ENCODE results near the gene ZG16B.

The ZG16B gene

GRCh38 chr16:2852731-2853507, 22.8 kb downstream of the ZG16B start:
- H3K4me3 ChIP-seq (ENCODE audit: low read length): no peak overlapping the region
- H3K4me1 ChIP-seq (ENCODE audit: low read length): no peaks in the 10 kb centered on the region
- no peak overlapping the region for H2AFZ ChIP-seq (ENCODE audit: low read depth, low read length)
- TF ChIP-seq CTCF (IDR thresholded peaks at IDR 0.05; ENCODE audit: low read depth, low read length) (no peak), EZH2phosphoT487 (IDR thresholded peaks at IDR 0.05; ENCODE audit: low read depth) (no peak)
- no peak overlapping the region for H3K4me2 ChIP-seq (ENCODE audit: low read length)
- no peaks in the 10 kb centered on the region for H4K20me1 ChIP-seq (ENCODE audit: insufficient read depth, low read length)
- no peak overlapping the region for H3K27ac ChIP-seq (ENCODE audit: low read length)
- H3K9ac ChIP-seq (ENCODE audit: low read length): no peak overlapping the region
- H3K27me3 ChIP-seq (ENCODE audit: low read depth, low read length): no peaks in the 10 kb centered on the region; the same call in 1 of the 2 replicates
- no peaks in the 10 kb centered on the region for H3K36me3 ChIP-seq (replicated peaks; ENCODE audit: low read depth, low read length)
- peaks cover 6% of the 10 kb centered on the region; the same call in 1 of the 2 replicates for H3K9me3 ChIP-seq (ENCODE audit: insufficient read depth, low read length)
- no peaks in the 10 kb centered on the region for H3K79me2 ChIP-seq (ENCODE audit: low read length)

GRCh38 chr16:2853531-2854073, 23.5 kb downstream of the ZG16B start:
- no peak for TF ChIP-seq EZH2phosphoT487 (IDR thresholded peaks at IDR 0.05; ENCODE audit: low read depth)
- no peak overlapping the region for H2AFZ ChIP-seq (ENCODE audit: low read depth, low read length)
- H4K20me1 ChIP-seq (ENCODE audit: insufficient read depth, low read length): no peaks in the 10 kb centered on the region
- no peak overlapping the region for H3K27ac ChIP-seq (ENCODE audit: low read length)
- peaks cover 6% of the 10 kb centered on the region; the same call in 1 of the 2 replicates for H3K9me3 ChIP-seq (ENCODE audit: insufficient read depth, low read length)
- H3K36me3 ChIP-seq (replicated peaks; ENCODE audit: low read depth, low read length): no peaks in the 10 kb centered on the region
- no peak overlapping the region for H3K9ac ChIP-seq (ENCODE audit: low read length)
- no peaks in the 10 kb centered on the region; the same call in 1 of the 2 replicates for H3K27me3 ChIP-seq (ENCODE audit: low read depth, low read length)
- no peak overlapping the region for H3K4me2 ChIP-seq (ENCODE audit: low read length)
- no peak overlapping the region for H3K4me3 ChIP-seq (ENCODE audit: low read length)
- H3K79me2 ChIP-seq (ENCODE audit: low read length): no peaks in the 10 kb centered on the region
- no peaks in the 10 kb centered on the region for H3K4me1 ChIP-seq (ENCODE audit: low read length)

- TF ChIP-seq CTCF (IDR thresholded peaks at IDR 0.05; ENCODE audit: low read depth, low read length) (peak; percentile 60), EZH2phosphoT487 (IDR thresholded peaks at IDR 0.05; ENCODE audit: low read depth) (no peak)
- no peaks in the 10 kb centered on the region for H3K27me3 ChIP-seq (ENCODE audit: low read depth, low read length)
- no peaks in the 10 kb centered on the region for H3K4me1 ChIP-seq (ENCODE audit: low read length)
Observed at GRCh38 chr16:2854700-2855309, 24.7 kb downstream of the ZG16B start.

GRCh38 chr16:2855536-2855935, 25.4 kb downstream of the ZG16B start:
- H3K79me2 ChIP-seq (ENCODE audit: low read length): no peaks in the 10 kb centered on the region
- H2AFZ ChIP-seq (ENCODE audit: low read depth, low read length): no peak overlapping the region
- no peak overlapping the region for H3K27ac ChIP-seq (ENCODE audit: low read length)
- H3K4me3 ChIP-seq (ENCODE audit: low read length): no peak overlapping the region
- TF ChIP-seq EZH2phosphoT487 (IDR thresholded peaks at IDR 0.05; ENCODE audit: low read depth) (no peak), CTCF (IDR thresholded peaks at IDR 0.05; ENCODE audit: low read depth, low read length) (no peak)
- H3K9ac ChIP-seq (ENCODE audit: low read length): no peak overlapping the region
- H3K27me3 ChIP-seq (ENCODE audit: low read depth, low read length): no peaks in the 10 kb centered on the region
- H3K4me2 ChIP-seq (ENCODE audit: low read length): no peak overlapping the region
- H3K4me1 ChIP-seq (ENCODE audit: low read length): no peaks in the 10 kb centered on the region
- no peaks in the 10 kb centered on the region for H3K36me3 ChIP-seq (replicated peaks; ENCODE audit: low read depth, low read length)
- no peaks in the 10 kb centered on the region for H4K20me1 ChIP-seq (ENCODE audit: insufficient read depth, low read length)
- H3K9me3 ChIP-seq (ENCODE audit: insufficient read depth, low read length): peaks cover 6% of the 10 kb centered on the region; the same call in 1 of the 2 replicates

More at GRCh38 chr16:2854700-2855309, 24.7 kb downstream of the ZG16B start:
- no peak overlapping the region for H3K9ac ChIP-seq (ENCODE audit: low read length)
- no peaks in the 10 kb centered on the region for H3K36me3 ChIP-seq (replicated peaks; ENCODE audit: low read depth, low read length)
- H3K4me3 ChIP-seq (ENCODE audit: low read length): no peak overlapping the region
- H4K20me1 ChIP-seq (ENCODE audit: insufficient read depth, low read length): no peaks in the 10 kb centered on the region
- no peak overlapping the region for H3K4me2 ChIP-seq (ENCODE audit: low read length)
- H3K79me2 ChIP-seq (ENCODE audit: low read length): no peaks in the 10 kb centered on the region
- peaks cover 6% of the 10 kb centered on the region; the same call in 1 of the 2 replicates for H3K9me3 ChIP-seq (ENCODE audit: insufficient read depth, low read length)
- no peak overlapping the region for H3K27ac ChIP-seq (ENCODE audit: low read length)
- H2AFZ ChIP-seq (ENCODE audit: low read depth, low read length): no peak overlapping the region
